ENCODE measurements around the gene BCL3.

DNA sequence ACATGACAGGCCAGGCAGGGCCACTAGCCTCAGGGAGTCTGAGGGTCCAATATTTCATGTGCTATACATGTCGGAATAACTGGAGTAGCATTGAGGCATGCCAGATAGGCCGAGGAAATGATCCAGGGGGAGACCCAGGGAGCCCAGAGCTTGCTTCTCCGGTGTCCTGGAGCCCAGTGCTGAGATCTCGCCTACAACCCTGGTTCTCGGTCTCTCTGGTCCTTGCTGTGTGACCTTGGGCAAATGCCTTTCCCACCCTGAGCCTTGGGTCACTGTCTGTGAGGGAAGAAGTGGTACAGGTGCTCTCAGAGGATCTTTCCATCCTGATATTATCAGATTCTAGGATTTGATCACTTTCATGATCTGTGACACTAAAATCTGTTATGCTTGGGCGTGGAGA is 40.5 kb downstream of the BCL3 start:
- TF ChIP-seq, protein P1, sequence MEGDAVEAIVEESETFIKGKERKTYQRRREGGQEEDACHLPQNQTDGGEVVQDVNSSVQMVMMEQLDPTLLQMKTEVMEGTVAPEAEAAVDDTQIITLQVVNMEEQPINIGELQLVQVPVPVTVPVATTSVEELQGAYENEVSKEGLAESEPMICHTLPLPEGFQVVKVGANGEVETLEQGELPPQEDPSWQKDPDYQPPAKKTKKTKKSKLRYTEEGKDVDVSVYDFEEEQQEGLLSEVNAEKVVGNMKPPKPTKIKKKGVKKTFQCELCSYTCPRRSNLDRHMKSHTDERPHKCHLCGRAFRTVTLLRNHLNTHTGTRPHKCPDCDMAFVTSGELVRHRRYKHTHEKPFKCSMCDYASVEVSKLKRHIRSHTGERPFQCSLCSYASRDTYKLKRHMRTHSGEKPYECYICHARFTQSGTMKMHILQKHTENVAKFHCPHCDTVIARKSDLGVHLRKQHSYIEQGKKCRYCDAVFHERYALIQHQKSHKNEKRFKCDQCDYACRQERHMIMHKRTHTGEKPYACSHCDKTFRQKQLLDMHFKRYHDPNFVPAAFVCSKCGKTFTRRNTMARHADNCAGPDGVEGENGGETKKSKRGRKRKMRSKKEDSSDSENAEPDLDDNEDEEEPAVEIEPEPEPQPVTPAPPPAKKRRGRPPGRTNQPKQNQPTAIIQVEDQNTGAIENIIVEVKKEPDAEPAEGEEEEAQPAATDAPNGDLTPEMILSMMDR (IDR thresholded peaks at IDR 0.05) = no peak
- no peak for TF ChIP-seq POLR2A (IDR thresholded peaks at IDR 0.05)
